Activated CD4-positive, alpha-beta T cell treated with anti-CD3 and anti-CD28 coated beads for 36 hours (primary cell): ENCODE results near the gene CABP4. TPM values are rescaled to one million over a fixed set of nuclear protein-coding genes. Genes with fewer than 3 reads are reported as not detected.
A peak's percentile ranks its signal among the peaks of the same experiment; 100 is the strongest.
"Not testable (repeated sequence)": the region's sequence is repeated elsewhere in the genome, so short reads cannot be mapped to it uniquely, and the experiment has no call there.

Experiments used
- ATAC-seq: fragments of 200-7000 bp; cut with Tn5 transposase; one replicate; pipeline ENCODE4 v1.10.0; 2021; ENCODE audit warnings: mild to moderate bottlenecking, moderate library complexity
- CTCF ChIA-PET: fragments of 350-600 bp; sonication (Branson Sonifier 250); formaldehyde crosslinking; loops from one replicate; lab custom pipeline; 2021; ENCODE audit warnings: antibody characterized with exemption; lab: Charles Lee
- POLR2A ChIA-PET: fragments of 350-600 bp; sonication (Branson Sonifier 250); formaldehyde crosslinking; loops from one replicate; lab custom pipeline; 2021; ENCODE audit warnings: antibody characterized with exemption, inconsistent platforms; lab: Charles Lee
- DNase-seq: peaks from one replicate; pipeline ENCODE4 v3.0.0-alpha.2; 2020
- H3K27ac Mint-ChIP-seq: one replicate; pipeline ENCODE4 v1.8.0; 2021; ENCODE audit warnings: mixed read lengths
- H3K27me3 Mint-ChIP-seq: one replicate; pipeline ENCODE4 v1.8.0; 2021; ENCODE audit warnings: mixed read lengths
- H3K36me3 Mint-ChIP-seq: one replicate; pipeline ENCODE4 v1.8.0; 2021; ENCODE audit warnings: low read depth, mixed read lengths
- H3K4me1 Mint-ChIP-seq: one replicate; pipeline ENCODE4 v1.8.0; 2021; ENCODE audit warnings: mixed read lengths
- H3K4me3 Mint-ChIP-seq: one replicate; pipeline ENCODE4 v1.8.0; 2021; ENCODE audit warnings: mild to moderate bottlenecking, moderate library complexity, mixed read lengths
- H3K9me3 Mint-ChIP-seq: one replicate; pipeline ENCODE4 v1.8.0; 2021; ENCODE audit warnings: low read depth, mixed read lengths
- intact Hi-C, 2 experiments: fragments of 100-400 bp; cut with DNase I in 1 of 2; cut with micrococcal nuclease in 1 of 2; formaldehyde crosslinking; loops; one replicate each; pipeline versions ENCODE4 v1.14.2 to v1.15.1; 2022 to 2024; cut with DNase I, micrococcal nuclease
- total RNA-seq, 2 experiments: library from RNA; stranded (reverse); gene quantifications; one replicate each; pipeline ENCODE4 v1.2.3, GENCODE V29; 2021

Gene CABP4
- total RNA-seq, 2 experiments from 2014 or later: 0.37 to 0.46 TPM

DNA sequence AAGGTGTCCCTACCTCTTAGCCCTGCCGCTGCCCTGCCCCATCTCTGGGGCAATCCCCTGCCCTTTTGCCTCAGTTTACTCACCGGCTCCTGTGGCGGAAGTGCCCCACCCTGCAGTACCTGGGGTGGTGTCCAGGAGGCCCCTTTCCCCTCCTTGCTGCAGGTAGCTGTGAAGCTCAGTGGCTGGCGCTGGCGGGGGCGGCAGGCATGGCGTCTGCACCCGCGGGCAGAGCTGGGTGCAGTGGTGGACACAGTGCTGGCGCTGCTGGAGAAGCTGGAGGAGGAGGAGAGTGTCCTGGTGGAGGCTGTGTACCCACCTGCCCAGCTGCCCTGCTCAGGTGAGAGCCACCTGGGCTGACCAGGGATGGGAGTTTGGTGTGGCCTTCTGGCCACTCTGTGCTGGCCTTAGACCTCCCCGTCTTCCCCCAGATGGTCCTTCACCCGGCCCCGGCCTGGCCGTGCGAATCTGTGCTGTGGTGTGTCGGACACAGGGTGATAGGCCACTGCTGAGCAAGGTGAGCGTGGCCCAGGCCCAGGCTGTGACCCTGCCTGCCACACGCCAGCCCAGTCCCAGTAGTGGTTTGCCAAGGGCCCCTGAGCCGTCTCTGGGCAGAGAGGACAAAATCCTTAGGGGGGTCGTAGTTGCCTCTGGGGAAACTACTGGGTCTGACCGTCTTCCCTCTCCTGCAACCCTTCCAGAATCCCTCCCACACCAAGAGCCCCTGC lies 35.7 kb upstream of the CABP4 start:
- H3K27me3 Mint-ChIP-seq: no peaks in the 10 kb centered on the region
- peak overlapping the region; percentile 78 for H3K27ac Mint-ChIP-seq
- no peaks in the 10 kb centered on the region for H3K9me3 Mint-ChIP-seq
- intact Hi-C loops: loop anchor here in 1 of 2 experiments (2.0 kb wide), 1 partner anchor 17 kb away; the partner anchor contains the start of gene PTPRCAP
- POLR2A ChIA-PET: interaction anchor here (2.1 to 3.0 kb wide), 2 partner anchors 11 to 15 kb away, joined by 13 to 14 read pairs; partner anchors contain the start of gene TBC1D10C
- peaks cover 52% of the 10 kb centered on the region for H3K4me1 Mint-ChIP-seq
- ATAC-seq (no peak), DNase-seq (peak; percentile 32)
- CTCF ChIA-PET: interaction anchor here (0.8 to 4.0 kb wide), 6 partner anchors 10 to 74 kb away, joined by 3 to 34 read pairs (median 4); partner anchors contain the start of genes PPP1CA and TBC1D10C
- peak overlapping the region; percentile 76 for H3K4me3 Mint-ChIP-seq
- no peaks in the 10 kb centered on the region for H3K36me3 Mint-ChIP-seq

- H3K4me3 Mint-ChIP-seq: peak overlapping the region; percentile 76
- no peaks in the 10 kb centered on the region for H3K9me3 Mint-ChIP-seq
- peaks cover 50% of the 10 kb centered on the region for H3K4me1 Mint-ChIP-seq
- no peak for ATAC-seq
- intact Hi-C loops: loop anchor here in 1 of 2 experiments (2.0 kb wide), 1 partner anchor 17 kb away; the partner anchor contains the start of gene PTPRCAP
- ChIA-PET CTCF (interaction anchor here (0.6 to 4.0 kb wide), 6 partner anchors 11 to 40 kb away, joined by 3 to 34 read pairs (median 4); partner anchors contain the start of genes PPP1CA, PTPRCAP and TBC1D10C), POLR2A (interaction anchor here (3.0 kb wide), 1 partner anchor 16 kb away, joined by 14 read pairs; the partner anchor contains the start of gene TBC1D10C)
- no peaks in the 10 kb centered on the region for H3K36me3 Mint-ChIP-seq
- no peak for DNase-seq
- H3K27me3 Mint-ChIP-seq: no peaks in the 10 kb centered on the region
- H3K27ac Mint-ChIP-seq: peak overlapping the region; percentile 78
Measured at GRCh38 chr11:67420147-67420645, 35.0 kb upstream of the CABP4 start.

- CTCF ChIA-PET: interaction anchor here (0.6 to 4.0 kb wide), 6 partner anchors 12 to 40 kb away, joined by 3 to 34 read pairs (median 4); partner anchors contain the start of genes PPP1CA, PTPRCAP and TBC1D10C
- no peaks in the 10 kb centered on the region for H3K36me3 Mint-ChIP-seq
- ATAC-seq: peak; percentile 92
- no peaks in the 10 kb centered on the region for H3K9me3 Mint-ChIP-seq
- POLR2A ChIA-PET: interaction anchor here (3.0 kb wide), 1 partner anchor 16 kb away, joined by 14 read pairs; the partner anchor contains the start of gene TBC1D10C
- H3K27me3 Mint-ChIP-seq: no peaks in the 10 kb centered on the region
- peak overlapping the region; percentile 76 for H3K4me3 Mint-ChIP-seq
- H3K27ac Mint-ChIP-seq: peak overlapping the region; percentile 84
- intact Hi-C loops: loop anchor here (1.0 to 2.0 kb wide), 9 partner anchors 16 to 384 kb away; partner anchors contain the start of genes AIP (in 1 of the 2), PTPRCAP (in 1 of the 2), RAD9A (in 1 of the 2) and TMEM134 (in 1 of the 2)
- peaks cover 49% of the 10 kb centered on the region for H3K4me1 Mint-ChIP-seq
- DNase-seq: peak; percentile 99
Measured at GRCh38 chr11:67420646-67421429, 34.3 kb upstream of the CABP4 start.

DNA sequence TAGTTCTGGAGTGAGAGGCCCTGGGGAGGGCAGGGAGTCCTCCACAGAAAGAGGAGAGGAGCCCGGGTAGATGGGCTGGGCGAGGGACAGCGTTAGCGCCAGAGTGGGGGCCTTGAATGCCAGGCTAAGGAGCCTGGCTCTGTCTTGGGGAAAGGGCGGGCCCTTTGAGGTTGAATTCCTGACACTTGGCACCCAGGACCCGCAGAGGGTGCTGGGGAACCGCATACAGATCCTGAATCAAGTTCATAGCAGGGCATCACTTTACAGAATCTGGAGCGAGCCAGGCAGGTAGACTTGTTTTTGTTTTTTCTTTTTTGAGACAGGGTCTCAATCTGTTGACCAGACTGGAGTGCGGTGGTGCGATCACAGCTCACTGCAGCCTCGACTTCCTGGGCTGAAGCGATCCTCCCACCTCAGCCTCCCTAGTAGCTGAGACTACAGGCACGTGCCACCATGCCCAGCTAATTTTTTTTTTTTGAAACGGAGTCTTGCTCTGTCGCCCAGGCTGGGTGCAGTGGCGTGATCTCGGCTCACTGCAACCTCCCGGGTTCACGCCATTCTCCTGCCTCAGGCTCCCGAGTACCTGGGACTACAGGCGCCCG lies 33.6 kb upstream of the CABP4 start:
- ATAC-seq: no peak
- intact Hi-C loops: loop anchor here (1.0 to 2.0 kb wide), 9 partner anchors 15 to 384 kb away; partner anchors contain the start of genes AIP (in 1 of the 2), PTPRCAP (in 1 of the 2), RAD9A (in 1 of the 2) and TMEM134 (in 1 of the 2)
- CTCF ChIA-PET: interaction anchor here (1.2 to 4.0 kb wide), 2 partner anchors 19 to 41 kb away, joined by 3 to 34 read pairs; partner anchors contain the start of genes PPP1CA and TBC1D10C
- POLR2A ChIA-PET: no interaction called here
- no peaks in the 10 kb centered on the region for H3K9me3 Mint-ChIP-seq
- H3K36me3 Mint-ChIP-seq: no peaks in the 10 kb centered on the region
- peaks cover 43% of the 10 kb centered on the region for H3K4me1 Mint-ChIP-seq
- no peaks in the 10 kb centered on the region for H3K27me3 Mint-ChIP-seq
- DNase-seq: no peak
- H3K4me3 Mint-ChIP-seq: peak overlapping the region; percentile 76
- peak overlapping the region; percentile 84 for H3K27ac Mint-ChIP-seq

GRCh38 chr11:67422891-67423290 lies 32.3 kb upstream of the CABP4 start:
- peaks cover 40% of the 10 kb centered on the region for H3K4me1 Mint-ChIP-seq

GRCh38 chr11:67423466-67423865 lies 31.7 kb upstream of the CABP4 start:
- ATAC-seq (no peak), DNase-seq (no peak)
- no peak overlapping the region for H3K27ac Mint-ChIP-seq
- H3K27me3 Mint-ChIP-seq: no peaks in the 10 kb centered on the region
- H3K4me1 Mint-ChIP-seq: peaks cover 34% of the 10 kb centered on the region
- ChIA-PET CTCF (interaction anchor here (0.7 to 1.5 kb wide), 3 partner anchors 10 to 71 kb away, joined by 3 to 7 read pairs (median 3); partner anchors contain the start of gene PPP1CA), POLR2A (no interaction called here)
- intact Hi-C loops: no loop called here
- no peaks in the 10 kb centered on the region for H3K9me3 Mint-ChIP-seq
- no peaks in the 10 kb centered on the region for H3K36me3 Mint-ChIP-seq
- no peak overlapping the region for H3K4me3 Mint-ChIP-seq

More at GRCh38 chr11:67422891-67423290, 32.3 kb upstream of the CABP4 start:
- H3K4me3 Mint-ChIP-seq: no peak overlapping the region
- H3K9me3 Mint-ChIP-seq: no peaks in the 10 kb centered on the region
- H3K27me3 Mint-ChIP-seq: no peaks in the 10 kb centered on the region
- ChIA-PET POLR2A (no interaction called here), CTCF (interaction anchor here (0.6 to 1.5 kb wide), 3 partner anchors 9 to 60 kb away, joined by 3 to 7 read pairs (median 3); partner anchors contain the start of gene PPP1CA)
- H3K36me3 Mint-ChIP-seq: no peaks in the 10 kb centered on the region
- ATAC-seq (no peak), DNase-seq (no peak)
- intact Hi-C loops: no loop called here
- peak overlapping the region; percentile 6 for H3K27ac Mint-ChIP-seq

GRCh38 chr11:67423891-67424613 lies 31.1 kb upstream of the CABP4 start:
- CTCF ChIA-PET: interaction anchor here (0.7 to 1.5 kb wide), 3 partner anchors 9 to 72 kb away, joined by 3 to 7 read pairs (median 3); partner anchors contain the start of gene PPP1CA
- Mint-ChIP-seq H3K4me3 (no peak overlapping the region), H3K27me3 (no peaks in the 10 kb centered on the region), H3K27ac (no peak overlapping the region), H3K36me3 (peaks cover 2% of the 10 kb centered on the region), H3K4me1 (peaks cover 29% of the 10 kb centered on the region), H3K9me3 (no peaks in the 10 kb centered on the region)
- POLR2A ChIA-PET: no interaction called here
- no peak for DNase-seq
- intact Hi-C loops: no loop called here
- no peak for ATAC-seq

- peaks cover 21% of the 10 kb centered on the region for H3K36me3 Mint-ChIP-seq
- peak; percentile 60 for DNase-seq
- CTCF ChIA-PET: interaction anchor here (1.0 to 2.0 kb wide), 2 partner anchors 25 to 41 kb away, joined by 3 to 7 read pairs; partner anchors contain the start of gene PPP1CA
- peak overlapping the region; percentile 98 for H3K27ac Mint-ChIP-seq
- H3K9me3 Mint-ChIP-seq, H3K27me3 Mint-ChIP-seq, POLR2A ChIA-PET: not testable (repeated sequence)
- H3K4me1 Mint-ChIP-seq: peaks cover 33% of the 10 kb centered on the region
- peak overlapping the region; percentile 90 for H3K4me3 Mint-ChIP-seq
- peak; percentile 41 for ATAC-seq
- intact Hi-C loops: loop anchor here in 1 of 2 experiments (5.0 kb wide), 1 partner anchor 40 kb away; the partner anchor contains the start of gene TMEM134
Measured at GRCh38 chr11:67427364-67427859, 27.7 kb upstream of the CABP4 start.
